GM18502 (cell line): ENCODE results near the gene WDR91.
A peak's percentile ranks its signal among the peaks of the same experiment; 100 is the strongest.

Source experiments
- ATAC-seq: cut with Tn5 transposase; IDR thresholded peaks from one replicate; pipeline ENCODE4 v1.9.1; 2021; ENCODE audit warnings: mild to moderate bottlenecking; ENCODE audit not compliant: unreplicated experiment, poor library complexity

WDR91 gene

DNA sequence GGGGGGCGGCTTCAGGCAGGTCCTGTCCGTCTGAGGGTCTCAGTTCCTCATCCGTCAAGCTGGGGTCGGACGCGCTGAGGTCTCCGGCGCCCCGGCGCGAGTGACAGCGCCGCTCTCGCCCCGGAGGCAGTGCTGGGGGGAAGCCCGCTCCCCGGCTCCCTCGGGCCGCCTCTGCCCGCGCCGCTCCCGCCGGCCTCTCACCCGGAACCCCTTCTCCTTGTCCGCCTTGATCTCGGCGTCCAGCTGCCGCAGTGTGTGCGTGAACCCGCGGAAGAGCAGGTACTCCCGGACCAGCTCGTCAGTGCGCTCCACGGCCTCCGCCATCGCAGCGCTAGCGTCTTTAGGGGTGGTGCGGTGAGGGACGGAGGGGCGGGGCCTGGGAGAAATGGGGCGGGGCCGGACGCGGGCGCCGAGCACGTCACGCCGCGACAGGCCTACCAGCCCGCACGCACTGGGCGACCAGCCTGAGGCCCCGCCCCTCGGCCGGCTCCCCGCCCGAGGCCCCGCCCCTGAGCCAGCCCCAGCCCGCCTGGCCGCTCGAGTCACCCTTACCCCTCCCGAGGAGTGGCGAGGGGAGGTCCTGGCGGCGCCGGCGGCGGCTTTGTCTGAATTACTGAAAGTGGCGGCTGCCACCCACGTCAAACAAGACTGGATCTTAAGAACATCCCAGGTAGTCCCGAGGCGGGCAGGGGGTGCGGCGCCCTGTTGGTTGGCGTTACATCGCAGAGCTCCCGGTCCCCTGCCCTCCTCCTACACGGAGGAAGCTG is at the start of gene WDR91:
TSS of gene WDR91 (minus strand) at position 348 of the 767 bp plus-strand sequence. CDS start at position 324, 24 bp downstream.
- ATAC-seq = peak; percentile 78

DNA sequence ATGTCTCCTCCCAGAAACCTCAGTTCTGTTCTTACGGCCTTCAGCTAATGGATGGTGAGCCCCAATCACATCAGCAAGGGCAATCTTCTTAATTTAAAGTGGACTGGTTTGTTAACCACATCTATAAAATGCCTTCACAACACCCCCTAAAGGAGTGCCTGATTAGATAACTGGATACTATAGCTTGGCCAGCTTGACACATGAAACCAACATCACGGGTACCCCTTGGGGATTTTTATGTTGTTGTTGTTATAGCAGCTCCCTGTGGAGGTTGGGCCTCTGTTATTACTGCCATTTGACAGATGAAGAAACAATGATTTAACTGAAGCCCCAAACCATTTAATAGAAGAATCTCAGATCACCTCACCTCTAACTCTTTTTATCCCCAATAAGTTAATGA is 49.1 kb upstream of the WDR91 start:
- ATAC-seq = no peak

DNA sequence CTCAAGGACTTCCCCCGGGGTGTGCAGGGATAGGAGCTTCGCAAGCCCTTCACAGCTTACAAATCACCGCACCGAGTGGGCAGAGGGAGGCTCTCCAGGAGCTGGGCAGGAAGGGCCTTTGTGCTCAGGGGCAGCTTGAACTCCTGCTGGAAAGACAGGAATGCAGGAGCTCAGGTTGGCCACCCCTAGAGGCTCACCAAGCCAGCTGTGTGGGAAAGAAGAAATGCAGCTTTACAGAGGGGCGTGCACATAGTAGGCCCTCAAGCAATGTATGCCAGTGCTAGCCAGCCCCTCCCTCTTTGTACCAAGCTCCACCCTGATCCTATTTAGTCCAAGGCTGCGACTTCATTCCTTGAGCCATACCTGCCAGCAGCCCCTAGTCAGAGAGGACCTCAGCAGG is 48.4 kb upstream of the WDR91 start:
- no peak for ATAC-seq

DNA sequence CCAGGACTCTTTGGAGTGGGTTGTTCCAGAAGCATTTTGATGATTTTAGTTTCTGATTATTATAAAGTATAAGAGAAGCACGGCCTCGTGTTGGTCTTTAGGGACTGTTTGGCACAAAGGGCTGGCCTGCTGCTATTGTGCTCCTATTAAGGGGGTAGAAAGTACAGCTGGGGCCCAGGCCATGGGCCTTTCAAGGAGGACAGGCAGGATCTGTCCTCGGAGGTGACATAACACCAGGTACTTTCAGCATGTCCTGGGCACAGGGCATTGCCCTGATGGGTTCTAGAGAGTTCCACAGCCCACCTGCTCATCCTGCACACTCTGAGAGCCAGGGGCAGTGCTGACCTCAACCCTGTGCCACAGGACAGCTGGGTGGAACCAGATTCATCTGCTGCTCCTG is 47.3 kb upstream of the WDR91 start:
- ATAC-seq = no peak

DNA sequence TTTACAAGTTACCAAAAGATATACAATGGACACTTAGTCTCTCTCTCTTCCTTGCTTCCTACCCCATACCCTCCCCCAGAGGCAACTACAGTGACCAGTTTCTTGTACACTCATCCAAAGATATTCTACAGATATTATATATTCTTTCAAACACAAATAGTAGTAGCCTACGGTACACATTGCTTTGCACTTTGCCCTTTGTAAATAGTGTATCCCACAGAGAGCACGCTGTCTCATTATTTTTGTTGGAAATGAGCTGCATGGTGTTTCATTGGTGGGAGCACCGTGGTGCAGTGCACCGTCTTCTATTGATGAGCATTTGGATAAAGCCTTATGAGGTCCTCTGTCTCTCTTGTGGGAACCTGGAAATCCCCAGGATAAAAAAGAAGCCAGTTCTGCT is 46.5 kb upstream of the WDR91 start:
- ATAC-seq = no peak

DNA sequence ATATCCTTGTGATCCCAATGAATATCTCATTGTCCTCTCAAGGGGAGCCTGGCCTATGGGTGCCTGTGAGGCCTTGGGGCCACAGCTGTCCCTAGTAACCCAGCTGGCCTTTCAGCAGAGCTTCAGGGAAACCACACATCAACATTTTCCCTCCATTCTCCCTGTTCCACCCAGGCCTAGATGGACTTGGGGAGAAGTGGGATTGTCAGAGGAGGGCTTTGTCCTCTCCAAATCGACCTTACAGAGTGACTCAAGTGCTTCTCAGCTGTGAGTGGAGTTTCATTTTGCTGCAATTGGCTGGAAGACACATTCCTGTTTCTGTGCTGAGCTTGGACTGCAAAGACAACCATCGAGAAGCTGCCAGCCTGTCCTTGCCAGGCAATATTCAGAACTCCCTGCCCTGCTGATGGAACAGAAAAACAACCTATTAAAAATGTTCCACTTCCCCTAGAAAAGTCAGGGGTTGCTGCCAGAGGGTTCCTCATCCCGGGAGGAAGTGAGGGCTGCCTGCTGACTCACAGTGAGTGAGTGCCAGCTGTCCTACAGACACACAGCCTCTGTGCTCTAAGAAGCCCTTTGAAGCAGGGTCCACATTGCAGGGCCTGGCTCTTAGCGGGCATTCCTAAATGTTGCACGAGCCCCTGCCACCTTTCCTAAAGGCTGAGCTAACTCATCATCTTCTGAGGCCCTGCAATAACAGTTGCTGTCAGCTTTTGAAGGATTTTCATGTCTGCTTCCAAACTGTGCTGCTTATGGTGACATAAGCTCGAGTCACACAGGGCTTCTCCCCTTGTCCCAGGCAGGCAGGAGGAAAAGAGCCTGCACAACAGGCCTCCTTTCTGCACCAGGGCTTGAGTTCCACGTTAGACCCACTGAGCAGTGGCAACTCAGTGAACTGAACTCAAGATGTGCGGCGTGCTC is 42.8 kb upstream of the WDR91 start:
- no peak for ATAC-seq

DNA sequence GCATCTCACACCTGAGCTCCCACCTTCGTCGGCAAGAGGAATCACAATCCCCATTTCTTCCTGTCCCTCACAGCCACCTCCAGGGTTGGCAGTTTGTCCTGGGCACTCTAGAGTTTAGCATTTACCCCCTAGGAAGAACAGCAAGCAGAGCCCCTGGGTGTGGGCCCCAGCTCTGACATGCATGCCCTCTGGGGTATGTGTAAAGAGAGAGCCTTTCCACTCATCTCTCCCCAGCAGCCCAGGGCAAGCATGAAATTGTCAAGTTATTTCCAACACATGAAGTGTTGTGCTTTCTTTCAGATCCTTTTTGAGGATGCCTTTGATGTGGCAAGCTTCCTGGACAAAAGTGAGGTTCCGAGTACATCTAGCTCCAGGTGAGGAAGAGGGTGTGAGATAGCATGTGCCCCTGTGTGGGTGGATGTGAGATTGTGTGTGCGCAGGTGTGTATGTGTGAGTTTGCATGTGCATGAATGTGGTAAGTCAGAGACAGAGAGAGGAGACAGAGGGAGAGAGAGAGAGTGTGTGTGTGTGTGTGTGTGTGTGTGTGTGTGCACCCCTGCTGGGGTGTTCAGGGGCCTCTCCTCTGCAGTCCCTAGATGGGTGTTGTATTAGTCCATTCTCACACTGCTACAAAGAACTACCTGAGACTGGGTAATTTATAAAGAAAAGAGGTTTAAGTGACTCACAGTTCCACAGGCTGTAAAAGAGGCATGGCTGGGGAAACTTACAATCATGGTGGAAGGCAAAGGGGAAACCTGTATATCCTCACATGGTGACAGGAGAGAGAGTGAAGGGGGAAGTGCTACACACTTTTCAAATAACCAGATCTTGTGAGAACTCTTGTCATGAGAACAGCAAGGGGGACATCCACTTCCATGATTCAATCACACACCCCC is 40.4 kb upstream of the WDR91 start:
- ATAC-seq = no peak

DNA sequence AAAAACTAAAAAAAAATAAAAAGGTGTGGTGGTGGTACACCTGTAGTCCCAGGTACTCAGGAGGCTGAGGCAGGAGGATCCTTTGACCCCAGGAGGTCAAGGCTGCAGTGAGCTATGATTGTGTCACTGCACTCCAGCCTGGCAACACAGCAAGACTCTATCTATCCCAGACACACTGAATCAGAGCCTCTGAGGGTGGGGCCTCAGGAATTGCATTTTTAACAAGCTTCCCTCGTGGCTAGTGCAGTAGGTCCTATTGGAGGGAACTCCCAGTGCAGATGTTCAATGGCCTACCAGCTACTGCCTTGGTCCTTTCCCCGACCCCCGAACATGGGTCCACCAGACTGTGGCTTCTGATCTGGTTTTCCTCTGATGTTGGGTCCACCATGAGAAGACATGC is 37.2 kb upstream of the WDR91 start:
- no peak for ATAC-seq

DNA sequence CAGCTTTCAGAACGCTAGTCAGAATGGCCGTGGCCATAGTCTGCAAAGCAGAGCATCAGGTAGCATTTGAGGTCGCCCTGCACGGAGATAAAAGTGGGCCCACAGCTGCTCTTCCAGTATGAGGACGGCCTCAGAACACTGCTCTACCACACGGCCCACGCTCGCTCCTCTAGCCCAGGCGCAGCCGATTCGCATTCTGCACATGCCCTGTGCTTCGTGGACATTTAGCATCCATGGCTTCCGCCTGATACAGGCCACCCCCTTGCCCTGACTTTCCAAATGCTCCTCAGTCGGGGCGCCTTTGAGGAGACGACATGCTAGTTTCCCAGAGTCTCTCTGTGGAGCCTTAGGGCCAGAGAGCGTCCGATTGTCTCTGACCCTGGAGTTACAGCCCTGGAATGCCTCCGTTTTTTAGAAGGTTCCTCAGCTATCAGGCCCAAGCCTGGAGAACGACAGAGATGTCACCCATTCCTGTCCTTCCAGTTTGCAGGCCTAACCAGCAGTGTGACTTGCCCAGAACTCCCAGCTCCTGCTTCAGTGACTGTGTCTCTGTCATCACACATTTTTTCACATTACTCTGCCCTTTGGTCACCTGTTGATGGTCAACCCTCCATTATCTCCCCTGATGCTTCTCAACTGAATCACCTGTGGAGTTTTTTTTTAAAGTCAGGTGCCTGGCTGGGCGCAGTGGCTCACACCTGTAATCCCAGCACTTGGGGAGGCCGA is 36.6 kb upstream of the WDR91 start:
- no peak for ATAC-seq

DNA sequence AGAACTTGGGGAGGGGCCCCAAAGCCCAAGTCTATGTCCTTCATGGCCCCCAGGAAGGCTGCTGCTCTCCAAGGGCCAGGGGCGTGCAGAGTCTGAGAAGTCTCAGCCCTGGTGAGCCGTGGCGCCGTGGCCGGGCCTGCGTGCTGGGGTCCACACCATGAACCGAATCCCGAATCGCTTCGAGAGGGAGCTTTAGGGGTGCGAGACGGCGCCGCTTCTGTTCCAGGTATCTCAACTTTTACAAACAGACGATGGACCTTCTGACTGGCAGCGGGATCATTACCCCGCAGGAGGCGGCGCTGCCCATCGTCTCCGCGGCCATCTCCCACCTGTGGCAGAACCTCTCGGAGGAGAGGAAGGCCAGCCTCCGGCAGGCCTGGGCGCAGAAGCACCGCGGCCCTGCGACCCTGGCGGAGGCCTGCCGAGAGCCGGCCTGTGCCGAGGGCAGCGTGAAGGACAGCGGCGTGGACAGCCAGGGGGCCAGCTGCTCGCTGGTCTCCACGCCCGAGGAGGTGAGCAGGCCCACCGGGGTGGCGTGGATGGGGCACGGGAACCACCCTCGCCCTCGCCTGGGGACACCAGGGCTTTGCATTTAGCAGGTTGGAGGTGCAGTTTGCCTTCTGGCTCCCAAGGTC is 35.0 kb upstream of the WDR91 start:
- no peak for ATAC-seq

DNA sequence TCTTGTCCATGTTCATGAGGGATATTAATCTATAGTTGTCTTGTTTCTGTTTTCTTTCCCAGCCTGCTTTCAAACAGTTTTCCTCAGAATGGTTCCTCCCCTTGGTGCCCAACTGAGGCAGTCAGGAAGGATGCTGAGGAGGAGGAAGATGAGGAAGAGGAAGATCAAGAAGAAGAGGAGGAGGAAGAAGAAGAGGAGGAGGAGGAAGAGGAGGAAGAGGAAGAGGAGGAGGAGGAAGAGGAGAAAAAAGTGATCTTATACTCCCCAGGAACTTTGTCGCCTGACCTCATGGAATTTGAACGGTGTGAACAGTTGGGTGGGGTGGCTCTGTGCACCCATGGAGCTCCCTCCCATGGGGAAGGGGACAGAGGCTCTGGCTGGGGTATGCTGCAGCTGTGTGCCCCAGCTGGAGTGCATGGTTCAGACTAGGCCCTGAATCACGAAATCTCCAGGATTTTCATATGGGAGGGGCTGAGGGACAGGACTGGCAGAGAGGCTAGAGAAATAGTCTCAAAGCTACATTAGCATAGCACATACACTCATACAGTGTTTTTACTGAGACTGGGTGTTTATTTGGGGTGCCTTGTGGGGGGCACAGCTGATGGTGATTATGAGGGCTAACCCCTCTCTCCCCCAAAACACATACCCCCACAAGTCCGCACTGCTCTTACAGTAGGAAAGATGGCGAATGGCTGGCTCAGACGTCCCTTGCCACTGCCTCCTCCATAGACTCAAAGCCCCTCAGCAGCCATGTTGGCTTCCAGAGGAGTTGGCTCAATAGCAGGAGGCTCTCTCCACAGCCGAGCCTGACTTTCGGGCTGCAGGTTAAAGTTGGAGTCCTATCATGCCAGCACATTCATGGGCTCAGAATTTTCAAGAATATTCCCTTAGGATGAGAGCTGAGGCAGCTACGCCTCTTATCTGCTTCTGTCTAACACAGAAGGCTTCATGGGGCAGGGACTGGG is 34.2 kb upstream of the WDR91 start:
- no peak for ATAC-seq

DNA sequence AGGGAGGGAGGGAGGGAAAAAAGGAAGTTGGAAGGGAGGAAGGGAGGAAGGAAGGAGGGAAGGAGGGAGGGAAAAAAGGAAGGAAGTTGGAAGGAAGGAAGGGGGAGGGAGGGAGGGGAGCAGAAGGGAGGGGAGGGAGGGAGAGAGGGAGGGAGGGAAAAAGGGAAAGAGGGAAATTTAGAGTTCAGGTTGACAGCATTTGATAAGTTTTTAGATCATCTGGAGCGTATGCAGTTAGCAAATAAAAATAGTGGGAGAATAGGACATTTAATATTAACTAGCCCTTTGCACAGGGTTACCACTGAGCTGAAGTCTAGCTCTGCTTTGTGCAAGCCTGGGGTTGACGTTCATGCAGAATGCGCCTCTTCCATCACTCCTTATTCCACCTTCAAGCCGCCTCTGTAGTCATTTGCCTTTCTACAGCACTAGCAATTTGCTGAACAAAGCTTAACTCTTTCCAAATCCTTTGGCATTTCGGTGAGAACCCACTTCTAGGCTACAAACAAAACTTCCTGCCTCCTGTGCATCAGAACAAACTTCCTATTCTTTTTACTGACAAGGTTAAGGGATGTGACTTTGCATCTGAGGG is 30.9 kb upstream of the WDR91 start:
- ATAC-seq = no peak

DNA sequence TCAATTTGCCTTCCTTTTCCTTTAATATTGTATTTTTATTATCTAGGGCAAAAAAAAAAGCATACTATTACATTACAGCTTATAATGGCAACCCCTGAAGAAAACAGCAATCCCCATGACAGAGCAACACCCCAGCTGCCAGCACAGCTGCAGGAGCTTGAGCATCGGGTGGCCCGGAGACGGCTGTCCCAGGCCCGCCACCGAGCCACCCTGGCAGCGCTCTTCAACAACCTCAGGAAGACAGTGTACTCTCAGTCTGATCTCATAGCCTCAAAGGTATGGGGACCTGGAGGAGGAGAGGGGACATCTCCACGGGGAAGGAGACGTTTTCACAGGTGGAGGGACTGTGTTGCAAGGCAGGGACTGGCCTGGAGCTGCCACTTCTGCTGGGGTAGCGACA is 29.1 kb upstream of the WDR91 start:
- ATAC-seq = no peak

DNA sequence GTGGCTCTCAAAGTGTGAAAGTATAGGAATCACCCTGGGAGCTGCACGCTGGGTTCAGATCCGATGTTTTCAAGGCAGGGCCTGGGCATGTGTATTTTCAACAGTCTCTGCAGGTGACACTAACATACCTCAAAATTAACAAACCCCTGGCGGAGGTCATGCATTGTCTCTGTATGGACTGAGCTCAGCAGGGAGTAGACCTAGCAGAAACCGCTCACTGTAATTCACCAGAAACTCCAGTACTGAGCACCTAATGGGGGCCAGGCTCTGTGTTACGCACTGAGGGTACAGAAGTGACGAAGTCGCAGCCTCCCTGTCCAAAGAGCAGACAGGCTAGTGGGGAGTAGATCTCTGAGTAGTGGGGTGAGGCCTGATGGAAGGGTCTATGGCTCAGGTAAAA is 27.9 kb upstream of the WDR91 start:
- ATAC-seq = no peak

DNA sequence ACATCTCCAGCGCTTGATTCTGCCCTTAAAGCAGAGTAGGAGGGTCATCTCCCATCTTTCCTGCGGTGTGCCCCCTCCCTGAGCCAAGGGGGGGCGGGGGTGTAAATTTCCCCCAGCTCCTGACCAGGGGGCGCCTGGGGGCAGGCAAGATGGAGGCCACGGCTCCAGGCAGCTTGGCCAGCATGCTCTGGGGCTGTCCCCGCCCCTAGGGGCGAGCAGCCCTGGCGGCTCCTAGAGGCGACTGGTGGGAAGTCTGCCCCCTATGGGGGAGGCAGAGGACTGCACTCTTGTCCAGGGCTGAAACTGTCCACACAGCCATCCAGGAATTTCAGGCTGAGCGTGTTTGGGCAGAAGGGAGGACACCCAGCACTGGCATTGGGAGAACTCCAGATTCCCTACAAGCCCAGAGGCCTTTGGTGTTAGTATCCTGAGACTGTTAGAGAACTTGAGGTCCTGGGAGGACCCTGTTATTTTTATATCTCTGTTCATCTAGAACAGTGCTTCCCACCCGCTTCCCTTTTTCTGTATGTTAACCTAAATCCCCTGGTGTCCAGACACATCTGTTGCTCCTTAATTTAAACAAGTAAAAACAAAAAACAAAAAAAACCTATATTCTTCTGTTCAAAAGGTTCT is 26.9 kb upstream of the WDR91 start:
- ATAC-seq = no peak

DNA sequence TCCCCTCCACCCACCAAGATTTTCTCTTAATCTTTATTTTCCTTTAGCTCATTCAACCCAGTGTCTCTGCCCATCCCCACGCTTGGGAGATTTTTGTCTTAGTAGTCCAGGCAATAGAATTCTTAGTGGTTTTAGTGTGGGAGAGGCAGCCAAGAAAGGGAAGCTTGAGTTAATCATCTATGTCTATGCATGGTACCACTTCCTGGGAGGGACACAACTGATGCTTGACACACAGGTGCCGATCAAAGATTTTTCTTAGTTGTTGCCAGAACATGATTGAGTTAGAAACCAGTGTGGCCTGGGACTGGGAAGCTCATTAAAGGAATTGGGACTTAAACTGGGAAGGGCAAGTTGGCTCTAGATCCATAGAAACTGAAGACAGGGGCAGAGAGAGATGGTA is 25.4 kb upstream of the WDR91 start:
- peak; percentile 73 for ATAC-seq

DNA sequence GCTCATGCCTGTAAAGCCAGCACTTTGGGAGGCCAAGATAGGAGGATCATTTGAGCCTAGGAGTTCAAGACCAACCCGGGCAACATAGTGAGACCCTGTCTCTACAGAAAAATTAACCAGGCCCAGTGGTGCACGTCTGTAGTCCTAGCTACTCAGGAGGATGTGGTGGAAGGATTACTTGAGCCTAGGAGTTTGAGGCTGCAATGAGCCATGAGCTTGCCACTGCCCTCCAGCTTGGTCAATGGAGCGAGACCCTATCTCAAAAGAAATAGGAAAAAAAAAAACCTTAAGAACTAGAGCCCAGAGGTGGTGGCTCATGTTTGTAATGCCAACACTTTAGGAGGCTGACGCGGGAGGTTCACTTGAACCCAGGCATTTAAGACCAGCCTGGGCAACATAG is 24.5 kb upstream of the WDR91 start:
- ATAC-seq = no peak

DNA sequence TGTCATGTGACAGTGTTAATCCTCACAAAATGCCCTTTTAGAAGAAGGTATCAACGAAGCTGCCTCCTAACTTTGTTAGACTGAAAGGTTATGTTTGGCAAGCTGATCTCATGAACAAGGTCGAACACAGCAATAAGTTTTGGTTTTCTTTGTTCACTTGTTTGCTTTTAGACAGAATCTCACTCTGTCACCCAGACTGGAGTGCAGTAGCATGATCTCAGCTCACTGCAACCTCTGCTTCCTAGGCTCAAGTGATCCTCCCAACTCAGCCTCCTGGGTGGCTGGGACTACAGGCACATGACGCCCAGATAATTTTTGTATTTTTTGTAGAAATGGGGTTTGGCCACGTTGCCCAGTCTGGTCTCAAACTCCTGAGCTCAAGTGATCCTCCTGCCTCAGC is 23.4 kb upstream of the WDR91 start:
- no peak for ATAC-seq
